Esophagus muscularis mucosa (tissue), 4 donors: Measurements from ENCODE around the gene HOXB7. TPM values are rescaled to one million over a fixed set of nuclear protein-coding genes. Genes with fewer than 3 reads are reported as not detected.

Experiments
- DNase-seq: peaks from one replicate; pipeline ENCODE4 v3.0.0-alpha.2; 2017; ENCODE audit errors: extremely low spot score
- H3K27ac ChIP-seq, 4 donors: fragments of 200-600 bp; sonication (generic); replicated peaks in 1 of 4; 1 replicate in 3 of 4; 2 replicates in 1 of 4; pipeline ENCODE4 v1.5.1; 2016 to 2019; ENCODE audit warnings: mild to moderate bottlenecking in 1 of 4
- H3K27me3 ChIP-seq, 4 donors: fragments of 200-600 bp; sonication (generic); one replicate each; pipeline versions ENCODE4 v1.5.1 to v1.6.0; 2016 to 2019
- H3K36me3 ChIP-seq, 4 donors: fragments of 200-600 bp; sonication (generic); one replicate each; pipeline ENCODE4 v1.5.1; 2016 to 2019
- H3K4me1 ChIP-seq, 4 donors: fragments of 200-600 bp; sonication (generic); one replicate each; pipeline ENCODE4 v1.5.1; 2016 to 2019
- H3K4me3 ChIP-seq, 4 donors: fragments of 200-600 bp; sonication (generic); 1 replicate in 2 of 4; 2 replicates in 2 of 4; pipeline ENCODE4 v1.5.1; 2016 to 2019; ENCODE audit warnings: mild to moderate bottlenecking in 4 of 4, moderate library complexity in 1 of 4
- H3K9me3 ChIP-seq, 4 donors: fragments of 200-600 bp; sonication (generic); 1 replicate in 3 of 4; 2 replicates in 1 of 4; pipeline ENCODE4 v1.5.1; 2016 to 2019
- EP300 ChIP-seq: sonication (generic); formaldehyde crosslinking; IDR thresholded peaks from one replicate; pipeline ENCODE4 v1.6.1; 2017; ENCODE audit warnings: antibody characterized with exemption
- POLR2A ChIP-seq: fragments of 450-650 bp; IDR thresholded peaks from one replicate; pipeline ENCODE4 v1.6.1; 2017; ENCODE audit warnings: antibody characterized with exemption, moderate library complexity, mild to moderate bottlenecking, low read depth
- POLR2AphosphoS5 ChIP-seq, 2 donors: sonication (generic); formaldehyde crosslinking; IDR thresholded peaks; one replicate each; pipeline ENCODE4 v1.6.1; 2017; ENCODE audit warnings: antibody characterized with exemption in 2 of 2
- WGBS: methylation state at CpG from one replicate; pipeline ENCODE4 v1.1.5; 2018; 5-methylcytosine and 5-hydroxymethylcytosine counted together
- intact Hi-C: fragments of 100-400 bp; cut with DNase I; formaldehyde crosslinking; loops from one replicate; pipeline ENCODE4 v1.15.1; 2023
- total RNA-seq, 4 donors: library from RNA; depleted of rRNA; stranded (reverse); fragments of >200 nt; gene quantifications; one replicate each; pipeline versions ENCODE4 v1.1.0 to v1.2.1, GENCODE V29; 2016
- TF ChIP-seq, protein P1 (sequence below), 3 experiments: fragments of 200-600 bp in 2 of 3; fragments of 450-650 bp in 1 of 3; sonication (generic) in 2 of 3; IDR thresholded peaks; one replicate each; pipeline ENCODE4 v1.5.1; 2017 to 2019; ENCODE audit warnings: antibody characterized with exemption in 3 of 3, mild to moderate bottlenecking in 2 of 3, moderate library complexity in 1 of 3

Gene HOXB7
- total RNA-seq, 4 donors from 2014 or later: 0.52 to 1.7 (median 0.66) TPM

DNA sequence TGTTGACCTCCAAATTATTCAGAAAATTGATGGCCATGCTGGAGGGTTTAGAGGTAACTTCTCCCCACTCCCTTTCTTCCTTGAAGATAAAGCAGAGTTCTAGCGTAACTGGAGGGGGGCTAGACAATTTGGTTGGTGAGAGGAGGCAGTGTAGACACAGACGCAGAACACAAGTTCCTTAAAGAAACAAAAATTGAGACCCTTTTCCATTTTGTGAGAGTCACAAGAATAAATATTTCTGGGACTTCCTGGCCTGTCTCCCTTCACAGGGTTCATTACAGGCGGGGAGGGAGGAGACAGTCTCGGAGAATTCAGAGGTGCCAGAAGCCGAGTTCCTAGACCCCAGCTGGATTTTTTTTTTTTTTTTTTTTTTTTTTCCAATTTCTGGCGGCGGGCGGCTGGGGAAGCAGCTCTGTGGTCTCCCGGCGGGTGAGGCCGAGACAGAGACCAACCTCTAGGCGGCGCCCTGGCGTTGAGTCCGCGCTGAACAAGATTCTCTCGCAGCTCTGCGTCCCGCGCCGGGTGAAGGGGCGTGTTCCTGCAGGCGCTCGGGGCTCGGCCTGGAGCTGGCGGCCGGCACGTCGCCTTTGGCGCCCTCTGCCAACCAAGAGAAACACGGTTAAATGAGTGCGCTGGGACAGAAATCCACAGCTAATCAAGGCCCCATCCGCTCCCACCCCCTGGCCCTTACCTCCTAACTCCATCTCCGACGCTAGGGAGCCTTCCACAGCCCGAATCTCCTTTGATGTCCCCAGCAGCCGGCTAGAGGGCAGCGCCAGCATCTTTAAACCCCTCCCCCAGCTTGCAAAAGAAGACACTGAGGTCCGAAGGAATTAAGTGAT is 25.6 kb upstream of the HOXB7 start:
- no peaks in the 10 kb centered on the region for H3K36me3 ChIP-seq
- DNase-seq: no peak
- peaks cover 0 to 100% (median 85%) of the 10 kb centered on the region in 4 donors for H3K27me3 ChIP-seq
- peaks cover 5 to 22% (median 13%) of the 10 kb centered on the region in 4 donors for H3K4me1 ChIP-seq
- no peak overlapping the region for H3K4me3 ChIP-seq
- intact Hi-C loops: loop anchor here (10.0 kb wide), 1 partner anchor 368 kb away; no protein-coding TSS in a partner anchor
- 7% methylated on average over 16 of the region's 39 CpGs for WGBS
- H3K9me3 ChIP-seq: peaks cover 0 to 5% (median 0%) of the 10 kb centered on the region in 4 donors
- TF ChIP-seq, protein P1, sequence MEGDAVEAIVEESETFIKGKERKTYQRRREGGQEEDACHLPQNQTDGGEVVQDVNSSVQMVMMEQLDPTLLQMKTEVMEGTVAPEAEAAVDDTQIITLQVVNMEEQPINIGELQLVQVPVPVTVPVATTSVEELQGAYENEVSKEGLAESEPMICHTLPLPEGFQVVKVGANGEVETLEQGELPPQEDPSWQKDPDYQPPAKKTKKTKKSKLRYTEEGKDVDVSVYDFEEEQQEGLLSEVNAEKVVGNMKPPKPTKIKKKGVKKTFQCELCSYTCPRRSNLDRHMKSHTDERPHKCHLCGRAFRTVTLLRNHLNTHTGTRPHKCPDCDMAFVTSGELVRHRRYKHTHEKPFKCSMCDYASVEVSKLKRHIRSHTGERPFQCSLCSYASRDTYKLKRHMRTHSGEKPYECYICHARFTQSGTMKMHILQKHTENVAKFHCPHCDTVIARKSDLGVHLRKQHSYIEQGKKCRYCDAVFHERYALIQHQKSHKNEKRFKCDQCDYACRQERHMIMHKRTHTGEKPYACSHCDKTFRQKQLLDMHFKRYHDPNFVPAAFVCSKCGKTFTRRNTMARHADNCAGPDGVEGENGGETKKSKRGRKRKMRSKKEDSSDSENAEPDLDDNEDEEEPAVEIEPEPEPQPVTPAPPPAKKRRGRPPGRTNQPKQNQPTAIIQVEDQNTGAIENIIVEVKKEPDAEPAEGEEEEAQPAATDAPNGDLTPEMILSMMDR (IDR thresholded peaks at IDR 0.05): peak in 2 of 3 experiments; percentile 15 to 45
- no peak for TF ChIP-seq POLR2AphosphoS5 (IDR thresholded peaks at IDR 0.05)
- H3K27ac ChIP-seq: no peak overlapping the region

DNA sequence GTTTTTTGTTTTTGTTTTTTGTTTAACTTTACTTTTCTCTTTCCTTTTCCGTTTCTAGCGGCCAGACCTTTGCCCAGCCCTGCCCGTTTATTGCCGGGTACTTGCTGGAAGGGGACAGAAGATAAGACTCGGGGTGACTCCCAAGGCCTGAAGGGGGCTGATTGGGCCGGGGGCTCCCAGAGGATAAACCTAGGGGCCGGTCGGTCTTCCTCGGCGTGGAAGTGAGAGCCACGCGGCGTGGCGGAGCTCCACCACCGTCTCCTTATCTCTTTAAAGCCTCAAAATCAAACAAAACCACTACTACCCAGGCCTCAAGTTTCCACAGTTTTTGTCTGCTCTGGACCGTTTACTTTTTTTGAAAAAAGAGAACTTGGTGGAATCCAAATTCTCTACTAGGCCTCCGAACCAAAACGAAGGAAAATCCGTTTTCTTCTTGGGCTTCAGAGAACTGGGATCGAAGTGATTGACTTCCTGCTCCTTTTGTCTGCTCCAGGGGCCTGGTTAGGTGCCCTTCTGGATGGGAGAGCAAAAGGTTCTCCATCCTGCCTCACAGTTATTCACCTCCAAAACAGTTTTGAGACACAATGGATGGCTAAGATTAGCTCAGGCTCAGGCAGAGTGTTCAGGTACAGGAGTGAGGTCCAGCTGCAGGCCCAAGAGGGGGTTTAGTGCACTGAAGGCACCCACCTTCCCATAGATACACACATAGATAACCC is 23.8 kb upstream of the HOXB7 start:
- no peak overlapping the region for H3K4me3 ChIP-seq
- H3K9me3 ChIP-seq: peaks cover 0 to 5% (median 0%) of the 10 kb centered on the region in 4 donors
- H3K27ac ChIP-seq: no peak overlapping the region
- no peak for TF ChIP-seq POLR2AphosphoS5 (IDR thresholded peaks at IDR 0.05)
- TF ChIP-seq POLR2A: no peak
- TF ChIP-seq, protein P1 (IDR thresholded peaks at IDR 0.05): no peak
- TF ChIP-seq EP300: no peak
- H3K36me3 ChIP-seq: no peaks in the 10 kb centered on the region
- 23% methylated on average over 19 of the region's 20 CpGs for WGBS
- H3K27me3 ChIP-seq: peaks cover 0 to 100% (median 90%) of the 10 kb centered on the region in 4 donors
- no peak for DNase-seq
- peaks cover 5 to 22% (median 13%) of the 10 kb centered on the region in 4 donors for H3K4me1 ChIP-seq
- intact Hi-C loops: loop anchor here (10.0 kb wide), 1 partner anchor 370 kb away; no protein-coding TSS in a partner anchor

DNA sequence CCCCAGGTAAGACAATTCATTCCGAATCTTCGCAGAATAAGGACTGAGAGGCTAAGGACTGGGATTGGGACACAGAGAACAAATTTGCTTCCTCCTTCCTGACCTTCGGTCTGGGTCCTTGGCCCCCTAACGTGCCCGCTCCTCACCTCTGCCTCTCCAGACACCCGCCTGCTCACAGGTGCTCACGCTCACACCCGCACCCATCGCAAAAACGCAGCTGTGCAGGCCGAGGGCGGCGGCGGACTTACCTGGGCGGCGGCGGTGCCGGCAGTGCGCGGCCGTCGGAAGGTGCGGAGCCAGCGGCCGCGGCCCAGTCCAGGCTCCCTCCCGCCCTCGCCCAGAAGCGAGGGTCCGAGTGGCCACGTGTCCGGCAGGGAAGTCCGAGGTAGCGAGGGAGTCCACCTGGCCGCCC is 22.5 kb upstream of the HOXB7 start:
- 11% methylated on average over 14 of the region's 35 CpGs for WGBS
- Histone ChIP-seq H3K4me1 (peaks cover 5 to 22% (median 13%) of the 10 kb centered on the region in 4 donors), H3K27me3 (peaks cover 0 to 100% (median 92%) of the 10 kb centered on the region in 4 donors), H3K4me3 (no peak overlapping the region), H3K36me3 (no peaks in the 10 kb centered on the region), H3K9me3 (peaks cover 0 to 5% (median 0%) of the 10 kb centered on the region in 4 donors), H3K27ac (no peak overlapping the region)
- no peak for DNase-seq
- TF ChIP-seq POLR2AphosphoS5 (IDR thresholded peaks at IDR 0.05) (no peak), POLR2A (no peak), EP300 (no peak)
- TF ChIP-seq, protein P1 (IDR thresholded peaks at IDR 0.05): no peak
- intact Hi-C loops: loop anchor here (10.0 kb wide), 1 partner anchor 372 kb away; no protein-coding TSS in a partner anchor

DNA sequence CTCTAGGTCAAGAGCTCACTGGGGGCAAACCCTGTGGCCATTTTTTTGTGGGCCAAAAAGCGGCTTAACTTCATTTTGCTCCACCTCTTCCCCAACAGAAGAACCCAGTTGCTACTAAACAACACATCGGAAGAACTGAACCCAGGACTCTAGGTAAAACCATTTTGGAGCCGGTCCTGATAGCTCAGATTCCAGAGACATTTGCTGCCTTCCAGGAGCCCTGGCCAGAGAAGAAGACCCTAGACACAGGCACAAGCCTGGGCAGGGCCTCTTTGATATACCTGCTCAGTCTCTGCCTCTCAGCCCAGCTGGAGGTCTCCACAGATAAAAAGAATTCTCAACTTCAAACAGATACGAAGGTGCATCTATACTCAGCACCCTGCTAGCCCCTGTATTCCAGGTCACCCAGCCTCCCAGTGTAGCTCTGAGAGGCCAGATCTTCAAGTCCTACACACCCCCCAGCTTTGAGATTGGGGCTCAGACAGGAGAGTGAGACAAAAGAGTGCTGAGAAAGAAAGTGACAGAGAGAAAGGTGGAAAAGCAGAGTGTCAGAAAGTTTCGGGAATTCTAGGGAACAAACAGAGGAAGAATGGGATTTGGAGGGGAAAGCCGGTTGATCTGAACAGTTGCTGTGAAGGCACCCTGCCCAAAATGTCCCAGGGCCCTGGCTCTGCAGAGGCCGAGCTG is 21.9 kb upstream of the HOXB7 start:
- TF ChIP-seq POLR2AphosphoS5 (IDR thresholded peaks at IDR 0.05): no peak
- no peak for TF ChIP-seq POLR2A
- no peak for TF ChIP-seq EP300
- TF ChIP-seq, protein P1 (IDR thresholded peaks at IDR 0.05): no peak
- Histone ChIP-seq H3K4me3 (no peak overlapping the region), H3K27ac (no peak overlapping the region), H3K9me3 (peaks cover 0 to 5% (median 0%) of the 10 kb centered on the region in 4 donors), H3K4me1 (peaks cover 5 to 22% (median 13%) of the 10 kb centered on the region in 4 donors), H3K27me3 (peaks cover 0 to 100% (median 95%) of the 10 kb centered on the region in 4 donors), H3K36me3 (no peaks in the 10 kb centered on the region)
- WGBS: 22% methylated on average over 7 of the region's 7 CpGs
- no peak for DNase-seq
- intact Hi-C loops: loop anchor here (10.0 kb wide), 1 partner anchor 372 kb away; no protein-coding TSS in a partner anchor
